ENCODE results near the gene GMDS.

DNA sequence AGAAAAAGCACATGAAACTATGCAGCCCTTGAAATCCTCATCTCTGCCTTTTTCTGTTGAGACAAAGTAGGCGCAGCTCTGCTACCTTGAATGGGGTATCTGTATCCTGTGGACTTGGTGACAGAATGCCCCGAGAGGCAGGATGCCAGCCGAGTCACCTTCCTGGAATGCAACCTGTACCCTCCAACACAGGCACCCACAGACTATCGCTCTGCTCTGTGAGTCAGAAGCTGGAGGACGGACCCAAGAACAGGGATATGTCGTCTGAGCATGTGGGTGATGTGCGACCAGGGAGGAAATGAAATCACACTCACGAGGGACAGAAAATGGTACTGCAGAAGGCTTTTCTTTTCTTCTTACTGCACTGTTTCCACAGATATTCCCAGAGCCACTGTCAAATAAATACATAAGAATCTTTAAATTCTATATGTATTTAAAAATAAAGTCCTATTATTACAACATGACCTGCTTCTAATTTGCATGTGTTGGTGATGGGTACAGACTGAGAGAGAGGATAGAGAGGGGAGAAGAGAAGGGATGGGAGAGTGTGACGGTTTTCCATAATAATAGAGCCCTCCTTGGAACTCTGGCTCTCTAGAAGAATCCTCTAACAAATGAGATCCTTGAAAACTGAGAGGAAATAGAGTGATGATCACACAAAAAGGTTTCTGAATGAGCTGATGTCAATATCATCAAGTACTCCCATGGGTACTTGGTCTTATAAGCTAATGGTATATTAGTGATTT lies 327.6 kb downstream of the GMDS start:
- TF ChIP-seq RFX5 (IDR thresholded peaks at IDR 0.05; ENCODE audit: low read depth, low read length) (no peak), POLR2A (IDR thresholded peaks at IDR 0.05; ENCODE audit: low read depth, low read length) (no peak), BHLHE40 (IDR thresholded peaks at IDR 0.05; ENCODE audit: low read depth, low read length) (peak; percentile 57; the same call in 1 of the 2 replicates), MAFK (IDR thresholded peaks at IDR 0.05; ENCODE audit: low read depth, low read length) (no peak), MAZ (IDR thresholded peaks at IDR 0.05; ENCODE audit: borderline replicate concordance, low read depth, low read length) (peak; percentile 38; the same call in 1 of the 2 replicates), SMC3 (IDR thresholded peaks at IDR 0.05; ENCODE audit: low read depth, low read length) (no peak), RAD21 (IDR thresholded peaks at IDR 0.05; ENCODE audit: low read length) (no peak; the same call in 1 of the 2 replicates)
- TF ChIP-seq, protein P1, sequence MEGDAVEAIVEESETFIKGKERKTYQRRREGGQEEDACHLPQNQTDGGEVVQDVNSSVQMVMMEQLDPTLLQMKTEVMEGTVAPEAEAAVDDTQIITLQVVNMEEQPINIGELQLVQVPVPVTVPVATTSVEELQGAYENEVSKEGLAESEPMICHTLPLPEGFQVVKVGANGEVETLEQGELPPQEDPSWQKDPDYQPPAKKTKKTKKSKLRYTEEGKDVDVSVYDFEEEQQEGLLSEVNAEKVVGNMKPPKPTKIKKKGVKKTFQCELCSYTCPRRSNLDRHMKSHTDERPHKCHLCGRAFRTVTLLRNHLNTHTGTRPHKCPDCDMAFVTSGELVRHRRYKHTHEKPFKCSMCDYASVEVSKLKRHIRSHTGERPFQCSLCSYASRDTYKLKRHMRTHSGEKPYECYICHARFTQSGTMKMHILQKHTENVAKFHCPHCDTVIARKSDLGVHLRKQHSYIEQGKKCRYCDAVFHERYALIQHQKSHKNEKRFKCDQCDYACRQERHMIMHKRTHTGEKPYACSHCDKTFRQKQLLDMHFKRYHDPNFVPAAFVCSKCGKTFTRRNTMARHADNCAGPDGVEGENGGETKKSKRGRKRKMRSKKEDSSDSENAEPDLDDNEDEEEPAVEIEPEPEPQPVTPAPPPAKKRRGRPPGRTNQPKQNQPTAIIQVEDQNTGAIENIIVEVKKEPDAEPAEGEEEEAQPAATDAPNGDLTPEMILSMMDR (conservative IDR thresholded peaks at IDR 0.05; ENCODE audit: low read depth, low read length), result no peak
- TF ChIP-seq, protein P2, sequence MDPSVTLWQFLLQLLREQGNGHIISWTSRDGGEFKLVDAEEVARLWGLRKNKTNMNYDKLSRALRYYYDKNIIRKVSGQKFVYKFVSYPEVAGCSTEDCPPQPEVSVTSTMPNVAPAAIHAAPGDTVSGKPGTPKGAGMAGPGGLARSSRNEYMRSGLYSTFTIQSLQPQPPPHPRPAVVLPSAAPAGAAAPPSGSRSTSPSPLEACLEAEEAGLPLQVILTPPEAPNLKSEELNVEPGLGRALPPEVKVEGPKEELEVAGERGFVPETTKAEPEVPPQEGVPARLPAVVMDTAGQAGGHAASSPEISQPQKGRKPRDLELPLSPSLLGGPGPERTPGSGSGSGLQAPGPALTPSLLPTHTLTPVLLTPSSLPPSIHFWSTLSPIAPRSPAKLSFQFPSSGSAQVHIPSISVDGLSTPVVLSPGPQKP (IDR thresholded peaks at IDR 0.05; ENCODE audit: borderline replicate concordance, low read depth, low read length), result no peak
- TF ChIP-seq, protein P3, sequence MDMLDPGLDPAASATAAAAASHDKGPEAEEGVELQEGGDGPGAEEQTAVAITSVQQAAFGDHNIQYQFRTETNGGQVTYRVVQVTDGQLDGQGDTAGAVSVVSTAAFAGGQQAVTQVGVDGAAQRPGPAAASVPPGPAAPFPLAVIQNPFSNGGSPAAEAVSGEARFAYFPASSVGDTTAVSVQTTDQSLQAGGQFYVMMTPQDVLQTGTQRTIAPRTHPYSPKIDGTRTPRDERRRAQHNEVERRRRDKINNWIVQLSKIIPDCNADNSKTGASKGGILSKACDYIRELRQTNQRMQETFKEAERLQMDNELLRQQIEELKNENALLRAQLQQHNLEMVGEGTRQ (IDR thresholded peaks at IDR 0.05; ENCODE audit: low read depth, low read length), result no peak
